Measurements from ENCODE around the gene DOCK2.
"Not testable (repeated sequence)": the region's sequence is repeated elsewhere in the genome, so short reads cannot be mapped to it uniquely, and the experiment has no call there.

DOCK2 gene

DNA sequence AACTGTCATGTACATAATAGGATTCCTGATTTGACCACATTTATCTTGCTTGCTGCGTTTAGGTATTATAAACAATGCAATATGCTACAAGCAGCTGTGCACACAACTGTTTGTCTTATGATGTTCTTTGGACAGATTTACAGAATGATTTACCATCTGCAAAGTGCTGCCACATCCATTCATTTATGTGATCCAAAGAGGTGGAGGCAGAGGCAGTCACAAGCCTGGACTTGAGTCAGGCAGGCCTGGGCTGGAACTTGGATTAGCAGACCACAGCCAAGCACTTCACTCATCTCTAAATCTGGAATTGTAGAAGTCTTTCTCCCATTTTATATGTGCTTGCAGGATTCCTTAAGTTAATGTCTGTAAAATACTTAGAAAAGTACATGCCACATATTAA is 194.3 kb downstream of the DOCK2 start:
- no peak for DNase-seq

DNA sequence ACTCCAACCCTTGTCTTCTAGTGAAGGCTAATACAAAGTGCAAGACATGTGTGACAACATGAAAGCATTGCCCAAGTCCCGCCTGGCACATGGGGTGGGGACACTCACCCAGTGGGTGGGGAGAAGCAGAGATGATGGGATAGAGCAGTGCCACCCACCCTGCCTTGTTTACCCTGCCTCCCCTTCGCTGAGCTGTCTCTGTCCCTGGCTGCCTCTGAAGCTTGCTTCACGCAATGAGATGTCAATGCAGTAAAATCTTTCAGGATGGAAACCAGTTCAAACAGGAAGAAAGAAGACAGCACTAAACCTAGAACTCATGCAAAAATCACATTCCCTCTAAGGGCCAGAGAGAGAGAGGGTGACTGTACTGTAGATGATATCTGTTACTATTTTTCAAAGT is 195.2 kb downstream of the DOCK2 start:
- DNase-seq: no peak

DNA sequence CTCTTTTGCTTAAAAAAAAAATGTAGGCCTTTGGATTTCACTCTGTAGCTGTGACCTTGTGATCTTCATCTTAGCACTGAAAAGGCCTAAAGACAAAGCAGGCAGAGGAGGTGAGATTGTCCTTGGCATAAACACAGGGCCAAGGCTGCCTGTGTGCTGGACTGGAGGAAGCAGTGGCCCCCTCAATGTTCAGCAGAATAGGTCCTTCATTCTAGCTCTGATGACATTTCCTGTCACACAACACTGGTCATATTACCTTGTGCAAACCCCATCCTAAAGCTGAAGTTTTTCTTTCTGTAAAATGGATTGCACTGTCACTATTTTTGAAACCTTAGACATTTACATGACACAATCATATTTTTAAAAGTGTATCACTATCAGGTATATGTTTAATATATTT is 195.8 kb downstream of the DOCK2 start:
- no peak for DNase-seq

DNA sequence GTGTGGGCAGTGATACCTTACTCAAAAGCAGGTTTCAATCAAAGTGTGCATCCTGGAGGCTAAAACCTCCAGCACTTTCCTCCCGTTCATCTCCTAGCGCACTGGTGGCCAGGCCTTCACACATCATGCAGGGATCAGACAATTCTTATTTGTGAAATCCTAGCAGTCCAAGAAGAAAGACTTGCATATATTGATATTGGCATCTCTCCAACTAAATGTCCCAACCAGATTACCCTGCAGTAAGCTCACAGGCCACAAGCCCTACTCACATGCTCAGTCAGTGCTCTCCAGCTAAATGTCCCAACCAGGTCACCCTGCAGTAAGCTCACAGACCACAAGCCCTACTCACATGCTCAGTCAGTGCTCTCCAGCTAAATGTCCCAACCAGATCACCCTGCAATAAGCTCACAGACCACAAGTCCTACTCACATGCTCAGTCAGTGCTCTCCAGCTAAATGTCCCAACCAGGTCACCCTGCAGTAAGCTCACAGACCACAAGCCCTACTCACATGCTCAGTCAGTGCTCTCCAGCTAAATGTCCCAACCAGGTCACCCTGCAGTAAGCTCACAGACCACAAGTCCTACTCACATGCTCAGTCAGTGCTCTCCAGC is 196.7 kb downstream of the DOCK2 start:
- DNase-seq: not testable (repeated sequence)

DNA sequence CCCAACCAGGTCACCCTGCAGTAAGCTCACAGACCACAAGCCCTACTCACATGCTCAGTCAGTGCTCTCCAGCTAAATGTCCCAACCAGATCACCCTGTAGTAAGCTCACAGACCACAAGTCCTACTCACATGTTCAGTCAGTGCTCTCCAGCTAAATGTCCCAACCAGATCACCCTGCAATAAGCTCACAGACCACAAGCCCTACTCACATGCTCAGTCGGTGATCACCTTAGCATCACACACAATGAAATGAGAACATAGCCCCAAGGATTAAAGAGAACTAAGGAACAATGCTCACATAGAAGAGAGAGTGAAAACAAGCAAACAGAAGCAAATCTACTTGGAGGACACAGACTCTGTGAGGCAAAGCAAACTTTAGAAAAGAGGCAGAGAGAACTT is 197.5 kb downstream of the DOCK2 start:
- DNase-seq: not testable (repeated sequence)

DNA sequence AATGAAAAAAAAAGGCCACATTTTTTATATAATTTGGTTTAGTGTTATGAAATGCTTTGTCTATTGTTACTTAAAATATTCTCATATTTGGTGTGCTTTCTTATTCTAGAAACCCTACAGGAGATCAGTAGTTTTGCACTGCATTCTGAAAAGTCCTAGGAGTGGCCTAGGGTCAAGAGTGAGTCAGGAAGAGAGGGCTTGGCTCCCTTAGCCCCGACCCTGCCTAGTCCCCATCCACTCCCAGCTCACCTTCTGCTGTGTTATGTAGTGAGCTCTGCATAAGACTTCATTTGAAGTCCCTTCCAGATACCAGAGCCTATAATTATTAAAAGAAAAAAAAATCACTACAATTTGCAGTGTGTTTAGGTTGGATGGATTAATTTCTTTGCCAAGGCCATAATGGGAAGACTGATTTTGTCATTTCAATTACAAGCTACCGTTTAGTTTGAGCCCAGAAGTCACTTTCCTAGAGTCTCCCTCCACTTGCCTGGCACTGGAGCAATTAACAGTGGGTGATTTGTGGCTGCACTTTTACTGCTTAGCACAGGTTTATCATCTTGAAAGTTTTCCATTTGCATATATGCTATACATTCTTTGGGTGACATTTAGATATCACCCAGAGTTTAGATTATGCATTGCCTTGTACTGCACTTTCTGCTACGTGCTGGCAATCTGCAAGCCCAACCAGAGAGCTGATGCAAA is 199.9 kb downstream of the DOCK2 start:
- no peak for DNase-seq

DNA sequence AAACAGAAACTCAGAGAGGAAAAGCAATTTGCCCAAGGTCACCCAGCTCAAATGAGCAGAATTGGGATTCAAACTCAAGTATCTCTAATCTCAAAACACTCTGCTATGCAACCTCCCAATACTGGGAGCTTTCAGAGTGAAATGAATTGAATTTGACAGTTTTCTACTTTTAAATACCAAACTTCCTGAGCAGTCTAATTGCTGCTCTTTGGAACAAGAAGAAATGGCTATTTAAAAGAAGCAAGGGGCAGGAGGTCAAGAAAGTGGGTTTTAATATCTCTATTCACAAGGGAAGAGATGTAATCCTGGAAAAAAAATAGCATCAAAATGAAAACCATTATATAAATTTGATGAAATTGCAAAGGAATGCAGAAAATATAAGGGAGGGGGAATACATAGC is 200.6 kb downstream of the DOCK2 start:
- no peak for DNase-seq

DNA sequence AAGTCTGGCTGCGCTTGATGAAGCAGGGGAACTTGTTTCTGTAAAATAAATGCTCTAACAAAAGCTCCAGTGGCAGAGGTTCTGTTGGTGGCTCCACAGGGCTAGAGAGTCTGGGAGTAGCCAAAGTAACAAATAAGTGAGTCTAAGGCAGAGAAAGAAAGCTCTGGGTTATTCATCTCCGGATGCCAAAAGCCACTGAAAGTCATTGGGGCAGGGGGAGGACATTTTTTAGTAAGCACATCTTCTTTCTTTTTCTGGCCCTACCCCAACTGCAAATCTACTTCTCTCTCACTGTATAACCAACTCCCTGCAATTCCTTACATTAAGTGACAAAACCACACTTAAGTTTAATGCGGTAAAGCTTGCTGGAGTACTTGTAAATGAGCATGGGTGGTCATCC is 201.6 kb downstream of the DOCK2 start:
- no peak for DNase-seq

DNA sequence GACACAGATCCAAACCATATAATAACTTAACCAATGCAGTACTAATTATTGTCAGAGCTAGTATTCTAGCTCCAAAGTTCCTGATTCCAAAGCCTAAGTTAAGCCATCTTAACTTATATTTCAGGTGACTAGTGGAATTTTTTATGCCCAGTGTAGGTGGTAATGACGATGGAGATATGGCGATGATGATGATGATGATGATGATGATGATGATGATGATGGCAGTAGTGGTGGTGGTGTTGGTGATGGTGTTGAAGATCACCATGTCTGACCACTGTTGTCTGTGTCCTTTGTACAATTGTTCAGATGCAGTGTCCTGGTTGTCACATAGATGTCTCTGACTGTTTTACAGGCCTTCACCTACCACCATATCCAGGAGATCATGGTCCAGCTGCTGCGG is 203.3 kb downstream of the DOCK2 start:
- no peak for DNase-seq

DNA sequence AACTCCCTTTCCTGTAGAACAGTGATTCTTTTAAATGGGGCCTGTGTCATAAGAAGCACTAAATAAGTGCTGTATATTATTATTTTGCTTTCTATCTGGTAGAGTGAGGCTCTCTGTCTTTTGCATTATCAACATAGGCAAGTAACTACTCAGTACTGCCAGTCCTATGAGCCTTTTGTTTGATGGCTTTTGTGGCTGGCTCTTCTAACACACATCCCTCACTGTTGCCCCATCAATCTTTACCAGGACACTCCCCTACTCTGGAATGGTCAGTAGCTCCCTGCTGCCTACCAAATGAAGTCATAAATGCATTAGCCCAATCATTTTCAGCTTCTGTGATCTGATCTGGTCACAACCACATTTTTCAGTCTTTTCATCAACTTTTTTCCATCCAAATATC is 205.6 kb downstream of the DOCK2 start:
- no peak for DNase-seq

DNA sequence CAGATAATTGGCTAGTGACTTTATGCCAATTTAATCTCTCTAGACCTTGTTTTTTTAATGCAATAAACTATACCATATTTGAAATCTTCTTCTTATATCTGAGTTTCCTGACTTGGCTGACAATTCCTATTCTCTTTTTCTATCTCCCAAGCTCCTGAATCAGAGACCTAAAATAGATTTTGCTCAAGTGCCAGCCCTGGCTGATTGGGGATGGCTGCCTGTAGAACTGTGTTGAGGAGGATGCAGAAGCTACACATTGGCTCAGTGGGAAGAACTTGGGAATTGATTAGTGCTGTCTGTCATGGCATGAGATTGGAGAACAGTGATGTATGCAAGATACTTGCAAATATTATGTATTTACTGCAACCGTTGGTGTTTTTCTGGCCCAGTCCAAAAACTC is 210.4 kb downstream of the DOCK2 start:
- DNase-seq: no peak

DNA sequence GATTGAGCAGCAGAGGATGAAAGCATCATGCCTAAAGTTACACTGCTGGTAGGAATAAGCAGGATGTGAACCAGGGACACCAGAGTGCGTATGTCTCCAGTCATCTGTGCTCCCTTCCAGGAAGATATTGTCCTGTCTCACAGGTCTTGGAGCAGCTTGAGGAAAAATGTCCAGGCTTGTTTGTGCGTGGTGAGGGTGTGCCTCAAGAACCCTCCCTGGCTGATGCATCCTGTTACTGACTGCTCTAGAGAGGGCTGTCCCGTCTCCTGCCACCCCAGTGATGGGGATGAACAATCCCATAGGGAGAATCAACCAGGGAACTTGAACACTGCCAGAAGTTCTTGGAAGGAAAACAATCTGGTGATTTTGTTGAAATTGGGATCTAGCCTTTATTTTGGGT is 211.2 kb downstream of the DOCK2 start:
- DNase-seq: no peak

DNA sequence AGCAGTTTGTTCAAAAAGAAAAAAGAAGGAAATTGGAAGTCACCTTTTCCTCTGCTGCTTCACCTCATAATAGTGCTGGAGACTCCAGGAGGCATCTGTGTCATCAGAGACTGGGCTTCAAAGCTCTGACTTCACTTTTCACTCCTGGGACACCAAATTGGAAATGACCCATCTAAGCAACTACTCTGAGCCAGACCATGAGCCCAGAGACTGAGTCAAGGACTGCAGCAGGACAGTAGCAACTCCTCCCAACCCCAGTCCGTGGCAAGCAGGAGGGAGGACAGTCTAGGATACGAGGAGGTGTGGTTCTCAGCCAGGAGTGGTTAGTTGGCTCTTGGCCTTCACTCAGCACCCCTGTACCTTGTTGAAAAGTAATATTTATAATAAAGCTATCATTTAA is 211.7 kb downstream of the DOCK2 start:
- no peak for DNase-seq

DNA sequence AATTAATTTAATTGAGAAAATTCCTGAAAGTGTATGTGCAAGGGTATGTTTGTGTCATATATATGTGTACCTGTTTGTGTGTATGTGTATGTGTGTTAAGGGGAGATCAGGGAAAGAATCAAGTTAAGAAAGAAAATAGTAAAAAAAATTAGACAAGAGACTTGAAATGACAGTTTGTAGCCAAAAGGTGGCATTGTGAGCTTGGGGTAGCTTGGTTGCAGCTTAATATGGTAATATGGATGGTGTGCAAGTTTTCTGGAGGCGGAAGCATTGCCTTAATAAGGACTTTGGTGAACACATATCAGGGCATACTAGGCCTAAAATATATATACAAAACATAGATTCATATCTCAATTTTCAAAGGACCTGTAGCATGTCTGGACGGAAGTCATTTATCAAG is 213.3 kb downstream of the DOCK2 start:
- DNase-seq: no peak

DNA sequence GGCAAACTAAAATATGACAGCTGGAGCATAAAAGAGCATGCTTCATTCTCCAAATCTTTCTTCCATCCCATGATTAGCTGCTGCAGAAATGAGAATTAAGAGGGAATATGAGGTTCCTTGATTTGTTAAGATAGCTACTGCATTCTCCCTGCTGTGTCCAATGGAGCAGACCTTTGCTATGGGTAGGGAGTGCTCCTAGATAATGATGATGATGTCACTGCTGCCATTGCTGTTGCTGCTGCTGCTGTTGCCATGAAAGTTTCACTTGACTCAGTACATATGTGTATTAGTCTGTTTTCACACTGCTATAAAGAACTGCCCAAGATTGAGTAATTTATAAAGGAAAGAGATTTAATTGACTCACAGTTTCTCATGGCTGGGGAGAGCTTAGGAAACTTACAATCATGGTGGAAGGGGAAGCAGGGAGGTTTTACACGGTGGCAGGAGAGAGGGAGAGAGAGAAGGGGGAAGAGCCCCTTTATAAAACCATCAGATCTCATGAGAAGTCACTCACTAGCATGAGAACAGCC is 214.3 kb downstream of the DOCK2 start:
- DNase-seq: no peak

DNA sequence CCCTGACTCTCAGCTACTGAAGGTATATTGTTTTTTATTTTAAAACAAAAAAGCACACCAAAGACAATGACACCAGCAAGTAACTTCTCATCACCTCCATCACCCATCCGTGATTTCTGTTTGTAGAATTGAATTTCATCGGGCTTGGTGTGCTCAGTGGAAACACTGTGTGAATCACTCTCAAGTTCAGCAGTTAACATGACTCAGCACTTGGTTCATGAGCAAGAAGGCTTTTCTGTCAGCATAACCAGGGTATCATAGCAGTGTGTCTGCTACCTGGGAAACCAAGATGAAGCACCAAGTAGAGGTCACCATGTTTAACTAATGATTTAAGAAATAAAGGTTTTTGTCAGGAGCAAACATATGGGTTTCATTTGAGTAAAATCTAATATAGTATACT is 219.5 kb downstream of the DOCK2 start:
- no peak for DNase-seq

DNA sequence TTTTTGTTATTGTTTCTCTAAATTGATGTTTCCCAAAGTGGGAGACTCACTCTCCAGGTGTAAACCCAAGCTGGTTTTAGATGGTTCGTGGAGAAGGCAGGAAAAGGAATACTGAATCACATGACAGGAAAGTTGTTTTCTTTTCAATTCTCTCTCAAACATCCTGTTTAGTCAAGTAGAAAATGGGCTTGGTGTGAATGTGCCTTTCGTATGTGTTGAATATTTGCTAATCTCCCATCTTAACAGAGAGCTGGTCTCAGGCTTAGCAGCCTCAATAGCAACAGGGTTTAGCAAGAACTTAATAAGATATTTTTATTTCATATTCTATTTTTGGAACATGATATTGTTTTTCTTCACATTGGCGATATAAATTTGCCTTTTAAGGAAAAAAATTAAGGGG is 223.5 kb downstream of the DOCK2 start:
- DNase-seq: no peak

DNA sequence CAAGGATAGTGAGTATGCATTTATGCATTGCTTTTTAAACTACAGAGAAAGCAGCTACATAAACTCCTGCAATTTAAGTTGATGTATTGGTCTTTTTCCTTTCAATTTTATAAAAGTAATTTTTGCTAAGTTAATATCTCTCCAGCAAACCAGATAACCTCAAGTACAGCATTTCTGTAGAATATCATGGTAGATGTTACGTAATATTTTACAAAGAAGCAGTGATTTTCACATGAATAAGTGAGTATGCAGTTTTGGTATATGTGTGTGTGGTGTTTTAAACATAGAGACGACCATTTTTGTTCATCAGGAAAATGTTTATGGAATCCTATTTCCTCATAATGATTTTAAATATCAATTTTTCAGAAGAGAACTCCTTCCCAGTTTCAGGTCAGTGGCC is 224.4 kb downstream of the DOCK2 start:
- DNase-seq: no peak

DNA sequence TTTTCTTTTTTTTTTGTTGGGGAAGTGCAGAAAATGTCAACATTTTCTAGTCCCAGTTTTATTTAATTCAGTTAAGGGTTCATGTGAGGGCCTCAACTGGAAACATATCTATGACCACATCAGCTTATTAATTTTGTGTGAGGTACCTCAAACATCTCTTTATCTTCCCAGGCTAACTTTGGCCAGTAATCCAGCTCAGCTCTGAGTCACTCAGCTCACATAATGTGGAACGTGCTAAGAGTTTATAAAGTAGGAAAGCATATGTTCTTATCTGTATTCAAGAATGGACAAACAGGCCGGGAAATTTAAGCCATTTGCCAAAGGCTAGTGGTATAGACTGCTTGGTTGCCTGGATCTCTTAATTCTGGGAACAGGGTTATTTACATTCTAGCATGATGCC is 224.9 kb downstream of the DOCK2 start:
- no peak for DNase-seq

DNA sequence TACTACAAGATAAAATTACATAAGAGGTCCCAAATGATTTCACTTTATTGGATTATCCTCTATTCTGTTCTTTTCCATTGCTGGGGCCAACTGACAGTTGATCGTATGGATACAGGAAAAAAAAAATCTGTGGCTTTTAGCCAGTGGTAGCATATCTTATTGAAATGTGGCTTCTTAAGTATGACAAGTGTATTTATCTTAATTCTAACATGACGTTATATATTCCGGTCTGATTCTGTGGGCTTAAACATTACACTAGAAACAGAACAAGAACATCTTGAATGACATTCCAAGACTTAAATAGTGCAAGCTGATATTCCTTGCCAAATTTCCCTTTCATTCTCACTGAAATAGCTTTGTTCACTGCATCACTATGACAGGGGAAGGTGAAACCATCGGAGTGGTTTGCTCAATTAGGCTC is 225.3 kb downstream of the DOCK2 start:
- DNase-seq: no peak

DNA sequence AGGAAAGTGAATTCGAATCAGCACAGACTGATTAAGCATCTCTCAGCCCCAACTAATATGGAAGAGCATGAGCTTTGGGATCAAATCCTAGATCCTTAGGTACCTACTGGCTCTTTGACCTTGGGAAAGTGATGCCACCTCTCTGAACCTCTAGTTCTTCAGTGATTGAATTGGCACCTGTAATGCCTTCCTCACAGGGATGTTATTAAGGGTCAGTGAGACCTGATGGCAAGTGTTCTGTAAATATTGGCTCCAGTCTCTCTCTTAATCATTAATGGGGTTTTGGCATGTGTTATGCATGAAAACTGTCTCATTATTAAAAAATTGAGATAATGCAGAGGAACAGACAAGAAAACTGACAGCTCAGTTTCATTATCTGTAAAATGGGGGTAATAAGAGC is 227.4 kb downstream of the DOCK2 start:
- no peak for DNase-seq

DNA sequence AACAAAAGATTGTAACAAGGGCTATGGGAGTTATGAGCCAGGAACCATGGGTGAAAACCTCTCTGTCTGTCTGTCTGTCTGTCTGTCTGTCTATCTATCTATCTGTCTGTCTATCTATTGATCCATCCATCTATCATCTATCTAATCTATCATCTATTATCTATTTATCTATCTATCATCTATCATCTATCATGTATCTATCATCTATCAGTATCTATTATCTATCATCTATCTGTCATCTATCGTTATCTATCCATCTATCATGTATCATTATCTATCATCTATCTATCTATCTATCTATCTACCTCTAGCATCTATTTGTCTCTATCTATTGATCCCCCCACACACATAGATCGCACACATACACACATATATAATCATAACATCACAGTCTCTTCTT is 230.3 kb downstream of the DOCK2 start:
- no peak for DNase-seq

DNA sequence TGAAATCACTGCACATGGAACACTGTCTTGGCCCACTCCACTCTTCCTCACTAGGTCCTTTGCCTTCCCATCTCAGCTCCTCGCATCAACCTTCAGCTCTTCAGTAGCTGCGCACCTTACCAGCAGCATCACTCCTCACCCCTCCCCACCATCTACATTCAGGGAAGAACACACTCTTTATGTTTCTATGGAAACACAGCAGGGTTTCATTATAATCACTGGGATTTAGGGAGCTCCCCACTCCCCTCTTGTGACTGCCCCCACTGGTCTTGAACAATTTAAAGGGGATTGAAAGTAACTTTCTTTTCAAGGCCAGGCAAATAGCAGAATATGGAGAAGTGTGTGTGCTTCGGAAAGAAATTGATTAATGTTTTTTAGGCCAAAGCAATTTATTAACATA is 232.0 kb downstream of the DOCK2 start:
- no peak for DNase-seq

DNA sequence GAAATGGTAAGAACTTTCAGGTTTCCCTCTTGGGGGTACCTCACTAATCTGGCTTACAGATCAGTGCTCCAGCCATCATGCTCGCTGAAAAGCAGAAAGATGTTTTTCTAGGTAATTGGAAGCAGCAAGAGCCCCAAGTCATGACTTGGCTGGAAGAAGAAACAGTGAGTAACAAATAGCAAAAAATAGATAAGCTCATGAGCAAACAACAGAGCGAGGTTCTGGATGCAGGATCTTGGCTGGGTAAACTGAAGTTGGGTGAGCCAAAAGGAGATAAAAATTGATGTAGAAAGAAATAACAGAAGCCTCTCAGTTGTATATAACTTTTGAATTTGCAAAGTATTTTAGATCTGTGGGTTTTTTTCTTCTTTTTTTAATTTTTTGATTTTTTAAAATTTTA is 233.1 kb downstream of the DOCK2 start:
- DNase-seq: no peak
